Loucy (cell line): Measurements from ENCODE around the gene AP2B1.

ENCODE experiments used
- H2AFZ ChIP-seq: fragments of 200-600 bp; sonication (generic); 2 replicates; pipeline ENCODE4 v1.6.0; 2016; ENCODE audit warnings: antibody characterized with exemption, mild to moderate bottlenecking, low read length, moderate library complexity
- H3F3A ChIP-seq: fragments of 200-600 bp; 2 replicates; pipeline ENCODE4 v1.6.0; 2016; ENCODE audit warnings: antibody characterized with exemption, low read depth, mild to moderate bottlenecking
- H3K27me3 ChIP-seq: fragments of 200-600 bp; sonication (generic); 2 replicates; pipeline ENCODE4 v1.6.1; 2014; ENCODE audit warnings: low read length, mild to moderate bottlenecking; ENCODE audit not compliant: insufficient read depth, poor library complexity, severe bottlenecking
- H3K36me3 ChIP-seq: fragments of 200-600 bp; sonication (generic); 2 replicates; pipeline ENCODE4 v1.6.1; 2016; ENCODE audit warnings: low read length; ENCODE audit not compliant: insufficient read depth
- H3K4me1 ChIP-seq: fragments of 200-600 bp; sonication (generic); 2 replicates; pipeline ENCODE4 v1.5.1; 2014; ENCODE audit warnings: low read length, mild to moderate bottlenecking; ENCODE audit not compliant: insufficient read depth, poor library complexity, severe bottlenecking
- H3K4me2 ChIP-seq: fragments of 200-600 bp; sonication (generic); 2 replicates; pipeline ENCODE4 v1.6.0; 2014; ENCODE audit warnings: antibody characterized with exemption, low read length, low read depth, mild to moderate bottlenecking; ENCODE audit not compliant: poor library complexity, severe bottlenecking
- H3K4me3 ChIP-seq: fragments of 200-600 bp; sonication (generic); 2 replicates; pipeline ENCODE4 v1.5.1; 2014; ENCODE audit warnings: low read length, mild to moderate bottlenecking, mixed read lengths; ENCODE audit not compliant: poor library complexity, severe bottlenecking
- H3K79me2 ChIP-seq: fragments of 200-600 bp; sonication (generic); 2 replicates; pipeline ENCODE4 v1.6.1; 2014; ENCODE audit warnings: low read length; ENCODE audit not compliant: insufficient read depth
- H3K9ac ChIP-seq: fragments of 200-600 bp; sonication (generic); 2 replicates; pipeline ENCODE4 v1.6.0; 2014; ENCODE audit warnings: mild to moderate bottlenecking, low read depth, low read length, moderate library complexity; ENCODE audit not compliant: poor library complexity, severe bottlenecking
- H3K9me2 ChIP-seq: fragments of 200-600 bp; sonication (generic); replicated peaks from 2 replicates; pipeline ENCODE4 v1.6.1; 2016; ENCODE audit warnings: low read depth, low read length, mixed read lengths
- H3K9me3 ChIP-seq: fragments of 200-600 bp; sonication (generic); 2 replicates; pipeline ENCODE4 v1.6.1; 2014; ENCODE audit warnings: mild to moderate bottlenecking, antibody characterized with exemption, low read length, low read depth; ENCODE audit not compliant: insufficient read depth
- H4K20me1 ChIP-seq: fragments of 200-600 bp; sonication (generic); 2 replicates; pipeline ENCODE4 v1.6.0; 2014; ENCODE audit warnings: antibody characterized with exemption, low read length, mild to moderate bottlenecking; ENCODE audit not compliant: insufficient read depth, poor library complexity, severe bottlenecking
- EZH2phosphoT487 ChIP-seq: fragments of 200-600 bp; IDR thresholded peaks from 2 replicates; pipeline ENCODE4 v1.6.1; 2018; ENCODE audit warnings: antibody characterized with exemption, mild to moderate bottlenecking, moderate library complexity, borderline replicate concordance
- TF ChIP-seq, protein P1 (sequence below): fragments of 200-600 bp; sonication (generic); conservative IDR thresholded peaks from 2 replicates; pipeline ENCODE4 v1.5.1; 2014; ENCODE audit warnings: mild to moderate bottlenecking, antibody characterized with exemption, low read length

AP2B1 gene

DNA sequence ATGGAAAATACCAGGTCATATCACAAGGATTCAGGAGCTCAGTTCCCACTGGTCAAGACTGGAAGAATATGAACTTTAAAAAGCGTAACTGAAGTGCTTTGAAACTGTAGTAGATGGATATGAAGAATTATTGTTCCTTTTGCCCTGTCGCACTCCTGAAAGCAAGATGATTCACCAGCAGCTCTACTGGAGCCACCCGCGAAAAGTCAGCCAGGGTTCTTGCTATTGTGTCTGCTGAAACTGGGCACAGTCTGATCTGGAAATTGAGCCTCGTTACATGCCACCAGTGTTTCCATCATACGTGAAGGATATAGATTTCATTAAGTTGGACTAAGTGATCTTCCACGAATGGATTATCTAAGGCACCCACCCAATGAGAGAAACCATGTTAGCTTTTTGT lies 16.6 kb downstream of the AP2B1 start:
- Histone ChIP-seq H3F3A (no peaks in the 10 kb centered on the region), H3K9me2 (no peaks in the 10 kb centered on the region), H3K27me3 (no peaks in the 10 kb centered on the region), H3K4me1 (no peaks in the 10 kb centered on the region), H2AFZ (no peak overlapping the region), H3K9me3 (no peaks in the 10 kb centered on the region), H3K36me3 (peaks cover 78% of the 10 kb centered on the region), H4K20me1 (no peaks in the 10 kb centered on the region), H3K4me2 (no peak overlapping the region), H3K4me3 (no peak overlapping the region), H3K79me2 (no peaks in the 10 kb centered on the region), H3K9ac (no peak overlapping the region)
- TF ChIP-seq EZH2phosphoT487, result no peak
- TF ChIP-seq, protein P1, sequence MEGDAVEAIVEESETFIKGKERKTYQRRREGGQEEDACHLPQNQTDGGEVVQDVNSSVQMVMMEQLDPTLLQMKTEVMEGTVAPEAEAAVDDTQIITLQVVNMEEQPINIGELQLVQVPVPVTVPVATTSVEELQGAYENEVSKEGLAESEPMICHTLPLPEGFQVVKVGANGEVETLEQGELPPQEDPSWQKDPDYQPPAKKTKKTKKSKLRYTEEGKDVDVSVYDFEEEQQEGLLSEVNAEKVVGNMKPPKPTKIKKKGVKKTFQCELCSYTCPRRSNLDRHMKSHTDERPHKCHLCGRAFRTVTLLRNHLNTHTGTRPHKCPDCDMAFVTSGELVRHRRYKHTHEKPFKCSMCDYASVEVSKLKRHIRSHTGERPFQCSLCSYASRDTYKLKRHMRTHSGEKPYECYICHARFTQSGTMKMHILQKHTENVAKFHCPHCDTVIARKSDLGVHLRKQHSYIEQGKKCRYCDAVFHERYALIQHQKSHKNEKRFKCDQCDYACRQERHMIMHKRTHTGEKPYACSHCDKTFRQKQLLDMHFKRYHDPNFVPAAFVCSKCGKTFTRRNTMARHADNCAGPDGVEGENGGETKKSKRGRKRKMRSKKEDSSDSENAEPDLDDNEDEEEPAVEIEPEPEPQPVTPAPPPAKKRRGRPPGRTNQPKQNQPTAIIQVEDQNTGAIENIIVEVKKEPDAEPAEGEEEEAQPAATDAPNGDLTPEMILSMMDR, result no peak

GRCh38 chr17:35605678-35606077 lies 18.6 kb downstream of the AP2B1 start:
- Histone ChIP-seq H3K79me2 (no peaks in the 10 kb centered on the region), H3K4me3 (no peak overlapping the region), H3K4me2 (no peak overlapping the region), H4K20me1 (no peaks in the 10 kb centered on the region), H3K9me3 (no peaks in the 10 kb centered on the region), H3K4me1 (no peaks in the 10 kb centered on the region), H3K9ac (no peak overlapping the region), H2AFZ (no peak overlapping the region), H3K36me3 (peaks cover 70% of the 10 kb centered on the region; the same call in 1 of the 2 replicates), H3K9me2 (no peaks in the 10 kb centered on the region), H3K27me3 (no peaks in the 10 kb centered on the region), H3F3A (no peaks in the 10 kb centered on the region)
- no peak for TF ChIP-seq EZH2phosphoT487
- TF ChIP-seq, protein P1, result no peak

DNA sequence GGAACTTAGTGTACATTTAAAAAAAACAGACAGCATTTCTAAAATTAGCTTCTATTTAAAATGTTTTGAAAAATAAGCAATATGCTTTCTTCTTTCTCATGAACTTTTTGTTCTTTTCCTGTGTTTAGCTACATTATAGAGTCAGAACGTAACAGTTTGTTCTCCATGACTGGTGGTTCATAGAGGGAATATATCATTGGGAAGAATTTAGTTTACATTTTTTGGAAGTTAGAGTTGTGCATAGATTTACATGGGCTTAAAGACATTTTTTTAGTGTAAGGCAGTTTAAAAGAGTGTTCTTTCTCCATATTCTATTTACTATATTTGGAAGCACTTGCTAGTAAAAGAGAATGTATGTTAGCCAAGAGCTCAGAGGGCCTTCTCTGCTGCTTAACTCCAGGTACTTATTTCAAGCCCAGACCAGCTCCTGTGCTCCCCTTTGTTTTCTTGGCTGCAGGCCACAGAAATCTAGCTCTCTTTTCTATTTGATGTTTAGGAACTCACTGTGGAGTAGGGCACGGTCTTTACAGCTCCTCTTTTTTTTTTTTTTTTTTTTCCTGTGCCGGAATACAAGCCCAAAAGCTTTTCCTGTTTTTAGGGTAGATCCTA lies 20.2 kb downstream of the AP2B1 start:
- Histone ChIP-seq H3K4me3 (no peak overlapping the region), H3K4me2 (no peak overlapping the region), H2AFZ (no peak overlapping the region), H3K36me3 (peaks cover 61% of the 10 kb centered on the region; the same call in 1 of the 2 replicates), H3K27me3 (no peaks in the 10 kb centered on the region), H3K9ac (no peak overlapping the region), H3K79me2 (no peaks in the 10 kb centered on the region), H3K9me3 (no peaks in the 10 kb centered on the region), H3K4me1 (no peaks in the 10 kb centered on the region), H3F3A (no peaks in the 10 kb centered on the region), H4K20me1 (no peaks in the 10 kb centered on the region), H3K9me2 (no peaks in the 10 kb centered on the region)
- no peak for TF ChIP-seq EZH2phosphoT487
- TF ChIP-seq, protein P1, result no peak
